ENCODE measurements around the gene LSM3.

LSM3 gene

GRCh38 chr3:14201940-14202684, 23.5 kb downstream of the LSM3 start:
- DNase-seq, result no peak

GRCh38 chr3:14202874-14203520, 24.4 kb downstream of the LSM3 start:
- no peak for DNase-seq

GRCh38 chr3:14203521-14204079, 25.0 kb downstream of the LSM3 start:
- peak; percentile 90 for DNase-seq

- peak; percentile 88 for DNase-seq
Measured at GRCh38 chr3:14204515-14205284, 26.1 kb downstream of the LSM3 start.

- peak; percentile 34 for DNase-seq
Measured at GRCh38 chr3:14206548-14207177, 28.0 kb downstream of the LSM3 start.

GRCh38 chr3:14208168-14208567, 29.6 kb downstream of the LSM3 start:
- DNase-seq, result no peak

GRCh38 chr3:14208977-14209394, 30.4 kb downstream of the LSM3 start:
- no peak for DNase-seq

GRCh38 chr3:14209581-14210289, 31.1 kb downstream of the LSM3 start:
- DNase-seq, result no peak

- DNase-seq, result no peak
Measured at GRCh38 chr3:14210290-14210688, 31.7 kb downstream of the LSM3 start.

GRCh38 chr3:14210843-14211594, 32.4 kb downstream of the LSM3 start:
- no peak for DNase-seq

- no peak for DNase-seq
Measured at GRCh38 chr3:14211621-14212020, 33.0 kb downstream of the LSM3 start.

GRCh38 chr3:14212032-14212431, 33.4 kb downstream of the LSM3 start:
- DNase-seq, result no peak

GRCh38 chr3:14213066-14213774, 34.6 kb downstream of the LSM3 start:
- DNase-seq, result no peak

GRCh38 chr3:14214764-14215163, 36.1 kb downstream of the LSM3 start:
- DNase-seq, result no peak

- DNase-seq, result peak; percentile 91
Measured at GRCh38 chr3:14216257-14217048, 37.8 kb downstream of the LSM3 start.

GRCh38 chr3:14218355-14218754, 39.7 kb downstream of the LSM3 start:
- no peak for DNase-seq

- no peak for DNase-seq
Measured at GRCh38 chr3:14220933-14221332, 42.3 kb downstream of the LSM3 start.

- no peak for DNase-seq
Measured at GRCh38 chr3:14221902-14222301, 43.3 kb downstream of the LSM3 start.

GRCh38 chr3:14222457-14222856, 43.8 kb downstream of the LSM3 start:
- DNase-seq, result no peak
